Esophagus squamous epithelium (tissue), 5 donors: ENCODE results near the gene CEP95. TPM values are rescaled to one million over a fixed set of nuclear protein-coding genes. Genes with fewer than 3 reads are reported as not detected.

Source experiments
- DNase-seq: peaks from one replicate; lab custom pipeline; 2025; lab: John Stamatoyannopoulos, UW
- H3K27ac ChIP-seq, 4 donors: fragments of 200-600 bp; sonication (generic); one replicate each; pipeline ENCODE4 v1.5.1; 2016 to 2019; ENCODE audit warnings: mild to moderate bottlenecking in 1 of 4
- H3K27me3 ChIP-seq, 4 donors: fragments of 200-600 bp; sonication (generic); 1 replicate in 3 of 4; 2 replicates in 1 of 4; pipeline versions ENCODE4 v1.5.1 to v1.6.0; 2017 to 2021; ENCODE audit warnings: antibody characterized with exemption in 1 of 4
- H3K36me3 ChIP-seq, 3 donors: fragments of 200-600 bp; sonication (generic); one replicate each; pipeline ENCODE4 v1.5.1; 2016 to 2019
- H3K4me1 ChIP-seq, 3 donors: fragments of 200-600 bp; sonication (generic); one replicate each; pipeline ENCODE4 v1.5.1; 2017 to 2019
- H3K4me3 ChIP-seq, 4 donors: fragments of 200-600 bp; sonication (generic); 1 replicate in 3 of 4; 2 replicates in 1 of 4; pipeline ENCODE4 v1.5.1; 2016 to 2019; ENCODE audit warnings: mild to moderate bottlenecking in 2 of 4, moderate library complexity in 1 of 4
- H3K9me3 ChIP-seq, 3 donors: fragments of 200-600 bp; sonication (generic); one replicate each; pipeline ENCODE4 v1.5.1; 2016 to 2019
- POLR2A ChIP-seq, 4 donors: fragments of 450-650 bp; IDR thresholded peaks; one replicate each; pipeline ENCODE4 v1.6.1; 2017; ENCODE audit warnings: antibody characterized with exemption in 4 of 4, mild to moderate bottlenecking in 4 of 4, moderate library complexity in 3 of 4
- WGBS, 2 donors: methylation state at CpG; one replicate each; pipeline ENCODE4 v1.1.5; 2018; 5-methylcytosine and 5-hydroxymethylcytosine counted together
- intact Hi-C: fragments of 100-400 bp; cut with DNase I; formaldehyde crosslinking; loops from one replicate; pipeline ENCODE4 v1.15.0; 2022
- total RNA-seq, 4 donors: library from RNA; depleted of rRNA; stranded (reverse); fragments of >200 nt; gene quantifications; one replicate each; pipeline ENCODE4 v1.1.0, GENCODE V29; 2016
- TF ChIP-seq, protein P1 (sequence below), 6 experiments: fragments of 450-650 bp in 4 of 6; fragments of 200-600 bp in 2 of 6; sonication (generic) in 2 of 6; IDR thresholded peaks; one replicate each; pipeline ENCODE4 v1.5.1; 2016 to 2019; ENCODE audit warnings: antibody characterized with exemption in 6 of 6, mild to moderate bottlenecking in 4 of 6, moderate library complexity in 4 of 6
- donor health status: DM: yes; HTN: yes; CAD: no.

The CEP95 gene
- total RNA-seq, 4 donors from 2014 or later, result 10.3 to 44.1 (median 23.6) TPM

DNA sequence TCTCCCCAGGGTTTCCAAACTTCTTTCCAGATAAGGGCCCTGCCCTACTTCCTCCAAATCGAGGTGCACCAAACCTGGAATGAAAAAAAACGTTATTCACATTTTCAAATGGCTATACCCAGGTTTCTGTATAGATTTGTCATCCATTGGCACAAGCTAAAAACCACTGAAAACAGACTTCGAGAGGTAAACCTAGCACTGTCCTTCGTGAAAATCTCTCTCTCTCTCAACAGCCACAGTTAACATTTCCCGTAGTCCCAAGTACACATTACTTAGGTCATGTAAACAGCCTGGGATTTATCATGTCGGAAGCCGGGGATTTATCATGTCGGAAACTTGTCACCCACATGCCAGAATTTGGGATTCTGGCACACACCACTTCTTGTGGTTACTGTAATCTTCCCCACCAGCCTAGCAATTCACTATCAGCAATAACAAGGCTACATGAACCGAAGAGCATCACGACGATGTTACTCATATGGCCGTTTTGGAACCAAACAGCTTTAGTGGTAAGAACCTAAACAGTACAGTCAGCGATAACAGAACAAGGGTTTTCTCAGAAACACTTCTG is 1.9 kb upstream of the CEP95 start:
- H3K4me3 ChIP-seq, result peak overlapping the region; percentile 82 to 100 (median 89)
- 0% methylated on average over 12 to 13 of the region's 13 CpGs for WGBS, 2 donors
- H3K27ac ChIP-seq, result peak overlapping the region; percentile 99 to 100 (median 100)
- H3K4me1 ChIP-seq, result peaks cover 28 to 72% (median 53%) of the 10 kb centered on the region in 3 donors
- no peaks in the 10 kb centered on the region for H3K27me3 ChIP-seq
- no peak for TF ChIP-seq POLR2A (IDR thresholded peaks at IDR 0.05)
- TF ChIP-seq, protein P1, sequence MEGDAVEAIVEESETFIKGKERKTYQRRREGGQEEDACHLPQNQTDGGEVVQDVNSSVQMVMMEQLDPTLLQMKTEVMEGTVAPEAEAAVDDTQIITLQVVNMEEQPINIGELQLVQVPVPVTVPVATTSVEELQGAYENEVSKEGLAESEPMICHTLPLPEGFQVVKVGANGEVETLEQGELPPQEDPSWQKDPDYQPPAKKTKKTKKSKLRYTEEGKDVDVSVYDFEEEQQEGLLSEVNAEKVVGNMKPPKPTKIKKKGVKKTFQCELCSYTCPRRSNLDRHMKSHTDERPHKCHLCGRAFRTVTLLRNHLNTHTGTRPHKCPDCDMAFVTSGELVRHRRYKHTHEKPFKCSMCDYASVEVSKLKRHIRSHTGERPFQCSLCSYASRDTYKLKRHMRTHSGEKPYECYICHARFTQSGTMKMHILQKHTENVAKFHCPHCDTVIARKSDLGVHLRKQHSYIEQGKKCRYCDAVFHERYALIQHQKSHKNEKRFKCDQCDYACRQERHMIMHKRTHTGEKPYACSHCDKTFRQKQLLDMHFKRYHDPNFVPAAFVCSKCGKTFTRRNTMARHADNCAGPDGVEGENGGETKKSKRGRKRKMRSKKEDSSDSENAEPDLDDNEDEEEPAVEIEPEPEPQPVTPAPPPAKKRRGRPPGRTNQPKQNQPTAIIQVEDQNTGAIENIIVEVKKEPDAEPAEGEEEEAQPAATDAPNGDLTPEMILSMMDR (IDR thresholded peaks at IDR 0.05), result no peak
- intact Hi-C loops, result no loop called here
- no peaks in the 10 kb centered on the region for H3K9me3 ChIP-seq
- H3K36me3 ChIP-seq, result peaks cover 24 to 64% (median 38%) of the 10 kb centered on the region in 3 donors
- no peak for DNase-seq

DNA sequence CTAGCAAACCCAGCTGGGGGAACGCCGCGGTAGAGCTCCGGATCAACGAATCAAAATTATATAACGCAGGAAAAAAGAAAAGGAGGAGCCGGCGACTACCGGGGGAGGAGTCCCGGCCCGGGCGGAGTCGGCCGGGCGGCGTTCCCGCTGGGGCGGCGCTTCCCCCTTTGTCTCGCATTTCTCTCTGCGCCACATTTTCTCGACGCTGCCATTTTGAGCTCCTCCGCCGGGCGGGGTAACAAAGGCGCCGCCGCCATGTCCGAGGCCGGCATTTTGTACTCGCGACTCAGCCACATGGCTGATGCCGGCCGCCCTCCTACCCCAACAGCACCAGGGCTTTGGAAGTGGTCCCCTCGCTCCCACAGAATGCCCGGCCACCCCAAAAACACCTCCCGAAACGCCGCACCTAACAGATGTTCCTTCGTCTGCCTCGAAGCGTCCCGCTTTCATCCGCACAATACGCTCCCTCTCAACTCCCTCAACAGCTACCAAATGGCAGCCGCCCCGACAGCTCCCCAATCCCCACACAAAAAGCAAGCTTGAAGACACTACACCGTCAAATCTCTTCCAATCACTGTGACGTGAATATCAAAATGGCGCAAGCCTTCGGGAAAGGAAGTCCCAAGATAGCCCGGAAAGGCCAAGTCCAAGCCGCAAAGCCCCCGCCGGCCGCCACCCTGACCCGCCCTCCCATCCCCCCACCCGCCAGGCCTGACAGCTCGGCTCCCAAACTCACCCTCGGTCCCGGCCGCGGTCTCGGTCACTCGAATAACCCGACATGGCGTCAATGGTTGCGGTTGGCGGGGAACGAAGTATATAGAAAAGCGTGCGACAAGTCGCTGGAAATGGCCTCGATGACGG is 1.2 kb upstream of the CEP95 start:
- H3K27ac ChIP-seq, result peak overlapping the region; percentile 99 to 100 (median 100)
- H3K36me3 ChIP-seq, result peaks cover 17 to 64% (median 33%) of the 10 kb centered on the region in 3 donors
- WGBS, 2 donors, result 0 to 1% methylated on average over 19 to 37 of the region's 76 CpGs
- peak overlapping the region; percentile 82 to 100 (median 89) for H3K4me3 ChIP-seq
- no peaks in the 10 kb centered on the region for H3K27me3 ChIP-seq
- peaks cover 28 to 64% (median 46%) of the 10 kb centered on the region in 3 donors for H3K4me1 ChIP-seq
- DNase-seq, result peak; percentile 76
- intact Hi-C loops, result no loop called here
- TF ChIP-seq, protein P1 (IDR thresholded peaks at IDR 0.05), result peak in 1 of 6 experiments; percentile 14
- peak in 3 of 4 donors; percentile 29 to 77 (median 40) for TF ChIP-seq POLR2A (IDR thresholded peaks at IDR 0.05)
- H3K9me3 ChIP-seq, result no peaks in the 10 kb centered on the region

DNA sequence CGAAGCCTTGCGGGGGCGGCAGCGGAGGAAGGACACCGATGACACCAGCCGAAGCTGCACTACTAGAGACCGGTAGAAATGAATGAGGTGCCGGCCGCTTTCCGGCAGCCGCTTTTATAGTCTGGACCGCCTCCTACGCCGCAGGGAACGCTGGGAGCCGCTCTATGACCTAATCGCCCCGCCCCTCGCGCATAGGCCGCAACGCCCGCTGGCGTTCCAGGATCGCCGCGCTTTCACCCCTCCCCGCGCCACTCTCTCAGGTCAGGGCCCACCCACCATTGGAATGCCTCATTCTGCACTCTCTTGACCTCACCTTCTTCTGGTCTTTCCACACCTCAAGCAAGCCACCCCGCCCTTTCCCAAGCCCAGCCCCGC is 589 bp upstream of the CEP95 start, which contains the start of gene DDX5:
Gene DDX5, minus strand, starts transcription at position 89 of the 375 bp plus-strand sequence. CDS start 170 bp downstream, outside the sequence.
- TF ChIP-seq POLR2A (IDR thresholded peaks at IDR 0.05), result peak in 3 of 4 donors; percentile 53 to 99 (median 96)
- TF ChIP-seq, protein P1 (IDR thresholded peaks at IDR 0.05), result no peak
- no peaks in the 10 kb centered on the region for H3K9me3 ChIP-seq
- H3K4me1 ChIP-seq, result peaks cover 28 to 58% (median 41%) of the 10 kb centered on the region in 3 donors
- peak within 1 kb of the TSS; percentile 82 to 100 (median 89) for H3K4me3 ChIP-seq
- DNase-seq, result peak; percentile 98
- H3K27ac ChIP-seq, result peak within 1 kb of the TSS; percentile 99 to 100 (median 100)
- no peaks in the 10 kb centered on the region for H3K27me3 ChIP-seq
- H3K36me3 ChIP-seq, result peaks cover 11 to 64% (median 33%) of the 10 kb centered on the region in 3 donors
- 0 to 1% methylated on average over 5 to 23 of the region's 31 CpGs for WGBS, 2 donors
- intact Hi-C loops, result no loop called here

DNA sequence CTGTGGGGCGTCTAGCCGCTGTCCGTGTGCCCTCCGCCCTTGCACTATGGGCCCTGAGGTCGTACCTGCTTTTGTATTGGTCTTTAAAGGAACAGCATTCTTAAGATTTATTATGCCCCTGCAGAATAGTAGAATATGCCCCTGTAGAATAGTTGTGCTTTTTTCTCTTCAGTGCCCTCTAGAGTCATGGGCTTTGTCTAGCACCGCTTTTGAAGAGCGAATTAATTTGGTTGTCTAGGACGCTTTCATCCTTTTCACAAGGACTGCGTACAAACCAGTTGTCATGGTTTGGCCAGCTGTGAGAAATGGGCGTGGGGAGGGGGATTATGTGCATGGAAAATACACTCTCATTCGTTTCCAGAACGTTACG is 621 bp downstream of the CEP95 start:
- H3K9me3 ChIP-seq, result no peaks in the 10 kb centered on the region
- intact Hi-C loops, result no loop called here
- H3K27ac ChIP-seq, result peak overlapping the region; percentile 99 to 100 (median 100)
- WGBS, 2 donors, result 1 to 3% methylated on average over 10 to 13 of the region's 13 CpGs
- H3K36me3 ChIP-seq, result peaks cover 7 to 64% (median 24%) of the 10 kb centered on the region in 3 donors
- DNase-seq, result no peak
- peak overlapping the region; percentile 82 to 100 (median 89) for H3K4me3 ChIP-seq
- TF ChIP-seq, protein P1 (IDR thresholded peaks at IDR 0.05), result peak in 5 of 6 experiments; percentile 26 to 48 (median 36)
- no peak for TF ChIP-seq POLR2A (IDR thresholded peaks at IDR 0.05)
- H3K27me3 ChIP-seq, result no peaks in the 10 kb centered on the region
- H3K4me1 ChIP-seq, result peaks cover 28 to 46% (median 31%) of the 10 kb centered on the region in 3 donors
